GM12864 (cell line): Measurements from ENCODE around the gene VAPB.

ENCODE experiments used
- DNase-seq: peaks from one replicate; pipeline ENCODE4 v3.0.0-alpha.2; 2011; ENCODE audit warnings: low read depth
- H3K4me3 ChIP-seq: 2 replicates; pipeline ENCODE4 v1.5.1; 2011; ENCODE audit warnings: mild to moderate bottlenecking, low read depth, low read length, control low read depth
- TF ChIP-seq, protein P1 (sequence below): IDR thresholded peaks from 2 replicates; pipeline ENCODE4 v1.5.1; 2011; ENCODE audit warnings: low read depth, mild to moderate bottlenecking, moderate library complexity, low read length, control low read depth, inconsistent platforms; ENCODE audit errors: missing control alignments

VAPB gene

DNA sequence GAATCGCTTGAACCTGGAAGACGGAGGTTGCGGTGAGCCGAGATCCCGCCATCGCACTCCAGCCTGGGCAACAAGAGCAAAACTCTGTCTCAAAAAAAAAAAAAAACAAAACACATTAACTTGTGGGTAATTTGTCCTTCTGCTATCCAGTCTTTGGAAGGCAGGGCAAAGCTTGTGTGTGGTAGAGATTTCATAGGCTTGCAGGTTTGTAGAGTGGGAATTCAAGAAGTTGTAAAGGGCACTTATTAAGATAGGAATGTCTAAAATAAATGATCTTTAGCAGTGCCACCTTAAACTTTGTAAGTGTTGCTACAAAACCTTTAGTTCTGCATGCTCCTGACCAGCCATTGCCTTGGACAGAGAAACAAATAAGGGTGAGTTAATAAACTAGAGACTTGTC lies 8.4 kb downstream of the VAPB start:
- TF ChIP-seq, protein P1, sequence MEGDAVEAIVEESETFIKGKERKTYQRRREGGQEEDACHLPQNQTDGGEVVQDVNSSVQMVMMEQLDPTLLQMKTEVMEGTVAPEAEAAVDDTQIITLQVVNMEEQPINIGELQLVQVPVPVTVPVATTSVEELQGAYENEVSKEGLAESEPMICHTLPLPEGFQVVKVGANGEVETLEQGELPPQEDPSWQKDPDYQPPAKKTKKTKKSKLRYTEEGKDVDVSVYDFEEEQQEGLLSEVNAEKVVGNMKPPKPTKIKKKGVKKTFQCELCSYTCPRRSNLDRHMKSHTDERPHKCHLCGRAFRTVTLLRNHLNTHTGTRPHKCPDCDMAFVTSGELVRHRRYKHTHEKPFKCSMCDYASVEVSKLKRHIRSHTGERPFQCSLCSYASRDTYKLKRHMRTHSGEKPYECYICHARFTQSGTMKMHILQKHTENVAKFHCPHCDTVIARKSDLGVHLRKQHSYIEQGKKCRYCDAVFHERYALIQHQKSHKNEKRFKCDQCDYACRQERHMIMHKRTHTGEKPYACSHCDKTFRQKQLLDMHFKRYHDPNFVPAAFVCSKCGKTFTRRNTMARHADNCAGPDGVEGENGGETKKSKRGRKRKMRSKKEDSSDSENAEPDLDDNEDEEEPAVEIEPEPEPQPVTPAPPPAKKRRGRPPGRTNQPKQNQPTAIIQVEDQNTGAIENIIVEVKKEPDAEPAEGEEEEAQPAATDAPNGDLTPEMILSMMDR = no peak
- no peak for DNase-seq
- H3K4me3 ChIP-seq = no peak overlapping the region

DNA sequence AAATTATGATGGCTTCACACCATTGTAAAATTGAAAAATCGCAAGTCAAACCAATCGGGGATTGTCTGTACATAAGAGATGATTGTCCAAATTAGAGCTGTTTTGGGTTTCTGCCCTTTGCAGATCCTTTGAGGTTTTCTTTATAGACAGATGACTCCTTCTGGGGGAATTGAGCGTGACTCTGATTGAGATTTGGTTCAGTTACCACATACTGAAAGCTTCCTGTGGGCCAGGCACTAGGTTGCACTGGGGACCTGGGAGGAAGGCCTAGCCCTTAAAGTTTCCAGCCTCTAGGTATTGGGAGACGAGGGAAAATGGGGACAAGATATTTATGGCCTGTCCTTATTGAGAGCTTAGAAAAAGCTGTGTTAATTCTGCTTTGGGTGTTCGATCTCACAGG lies 9.2 kb downstream of the VAPB start:
- no peak overlapping the region for H3K4me3 ChIP-seq
- TF ChIP-seq, protein P1 = no peak
- no peak for DNase-seq

DNA sequence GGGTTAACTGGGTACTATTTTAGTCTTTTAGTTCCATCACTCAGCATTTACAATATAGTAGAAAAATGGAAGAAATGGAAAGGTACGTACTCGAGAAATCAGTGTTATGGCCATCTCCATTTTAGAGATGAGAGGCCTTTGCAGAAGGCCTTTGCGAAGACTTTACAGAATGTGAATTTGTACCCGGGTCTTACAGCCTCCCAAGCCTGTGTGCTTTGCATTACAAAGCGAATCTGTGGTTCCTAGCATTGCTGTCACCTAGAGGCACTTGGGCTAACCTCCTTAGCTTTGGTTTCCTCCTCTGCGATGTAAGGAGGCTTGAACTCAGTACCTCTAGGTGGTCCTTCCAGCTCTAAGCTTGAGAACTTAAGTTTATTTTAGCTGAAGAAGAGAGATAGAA lies 10.9 kb downstream of the VAPB start:
- H3K4me3 ChIP-seq = no peak overlapping the region
- TF ChIP-seq, protein P1 = no peak
- no peak for DNase-seq

DNA sequence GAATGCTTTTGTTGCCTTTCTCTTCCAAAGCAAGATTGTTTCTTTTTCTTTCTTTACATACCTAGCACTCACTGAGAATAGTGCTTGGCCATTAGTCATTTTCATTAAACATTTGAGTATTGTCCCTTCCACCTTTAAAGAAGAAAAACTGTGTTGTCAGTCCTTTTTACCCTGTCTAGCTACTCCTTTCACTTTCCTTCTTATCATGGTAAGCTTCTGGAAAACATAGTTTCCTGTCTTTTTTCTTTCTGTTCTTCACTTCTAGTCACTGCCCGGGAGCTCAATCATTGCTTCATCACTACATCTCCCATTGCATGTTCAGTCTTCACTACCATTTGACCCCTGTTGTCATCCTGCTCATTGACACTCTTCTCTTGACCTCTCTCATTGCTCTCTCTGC lies 12.1 kb downstream of the VAPB start:
- no peak for DNase-seq
- H3K4me3 ChIP-seq = no peak overlapping the region
- TF ChIP-seq, protein P1 = no peak

DNA sequence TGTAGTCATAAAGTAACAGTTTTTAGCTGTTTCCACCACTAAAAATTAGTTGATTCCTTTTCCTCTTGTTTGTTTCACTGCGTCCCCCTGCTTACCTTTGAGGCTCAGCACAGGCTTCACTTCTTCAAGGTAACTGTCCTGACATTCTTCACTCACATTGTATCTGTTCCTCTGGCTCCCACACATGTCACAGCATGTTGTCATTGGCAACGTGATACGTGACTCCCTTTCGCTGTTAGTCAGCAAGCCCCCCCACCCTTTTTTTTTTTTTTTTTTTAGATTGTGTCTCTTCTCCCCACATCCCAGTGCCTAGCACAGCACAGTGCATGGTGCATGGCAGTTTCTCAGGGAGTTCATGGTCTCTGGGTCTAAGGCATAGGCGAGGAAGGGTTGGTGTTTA lies 13.3 kb downstream of the VAPB start:
- peak overlapping the region; percentile 23 for H3K4me3 ChIP-seq
- TF ChIP-seq, protein P1 = no peak
- no peak for DNase-seq

DNA sequence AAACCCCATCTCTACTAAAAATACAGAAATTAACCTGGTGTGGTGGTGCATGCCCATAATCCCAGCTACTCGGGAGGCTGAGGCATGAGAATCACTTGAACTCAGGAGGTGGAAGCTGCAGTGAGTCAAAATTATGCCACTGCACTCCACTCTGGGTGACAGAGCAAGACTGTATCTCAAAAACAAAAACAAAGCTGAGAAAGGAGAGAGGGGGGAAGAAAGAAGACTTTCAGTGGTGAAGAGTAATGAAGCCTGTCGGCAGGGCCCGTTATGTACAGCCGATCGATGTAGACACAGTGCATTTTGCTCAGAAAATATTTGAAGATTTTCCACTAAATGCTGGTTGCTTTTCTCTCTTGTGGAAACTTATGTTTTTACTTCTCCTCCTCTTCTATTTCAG lies 13.8 kb downstream of the VAPB start:
- H3K4me3 ChIP-seq = peak overlapping the region; percentile 23; the same call in 1 of the 2 replicates
- TF ChIP-seq, protein P1 = no peak

DNA sequence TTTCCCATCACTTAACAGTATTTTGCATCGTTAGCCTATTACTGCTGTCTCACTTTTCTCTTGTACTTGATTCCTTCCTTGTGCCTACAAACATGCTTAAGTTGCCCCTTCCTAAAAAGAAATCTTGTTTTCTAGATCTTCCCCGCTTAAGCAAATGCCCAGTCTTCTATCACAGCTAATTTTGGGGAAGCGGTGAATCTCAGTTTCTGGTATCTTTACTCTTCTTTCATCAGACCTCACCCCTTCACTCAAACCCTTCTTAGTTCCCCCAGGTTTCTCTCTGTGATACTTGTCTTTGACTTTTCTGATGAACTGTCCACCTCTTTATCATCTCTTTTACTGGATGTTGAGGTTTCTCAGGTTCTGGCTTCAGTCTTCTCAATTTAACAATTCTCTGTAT lies 14.2 kb downstream of the VAPB start:
- no peak overlapping the region for H3K4me3 ChIP-seq
- no peak for DNase-seq
- TF ChIP-seq, protein P1 = no peak

More for the DNA sequence above, 13.8 kb downstream of the VAPB start:
- no peak for DNase-seq
